PC-3 (cell line): Measurements from ENCODE around the gene ADRA2B. TPM values are rescaled to one million over a fixed set of nuclear protein-coding genes. Genes with fewer than 3 reads are reported as not detected.

Experiments
- ATAC-seq: fragments of 200-7000 bp; cut with Tn5 transposase; 2 replicates; pipeline ENCODE4 v1.9.1; 2020; ENCODE audit warnings: mild to moderate bottlenecking, moderate library complexity
- BruUV-seq: library from RNA; stranded (reverse); fragments of 400-500 nt; replicated peaks from 2 replicates; lab custom pipeline; 2021; lab: Mats Ljungman, UMichigan
- CTCF ChIA-PET: fragments of 300-600 bp; sonication (Branson Sonifier 250); formaldehyde crosslinking; loops from one replicate; lab custom pipeline; 2022; ENCODE audit warnings: antibody characterized with exemption; lab: Charles Lee
- POLR2A ChIA-PET: fragments of 300-600 bp; sonication (Branson Sonifier 250); formaldehyde crosslinking; loops from one replicate; lab custom pipeline; 2022; ENCODE audit warnings: antibody characterized with exemption; ENCODE audit not compliant: unreplicated experiment; lab: Charles Lee
- DNase-seq: peaks from one replicate; pipeline ENCODE4 v3.0.0-alpha.2; 2015
- H2AFZ ChIP-seq: fragments of 300-600 bp; sonication (generic); 2 replicates; pipeline ENCODE4 v1.6.0; 2016; ENCODE audit warnings: antibody characterized with exemption, low read length
- H3F3A ChIP-seq: fragments of 300-600 bp; sonication (generic); one replicate; pipeline ENCODE4 v1.6.0; 2017; ENCODE audit warnings: antibody characterized with exemption, low read length, control low read depth, mild to moderate bottlenecking; ENCODE audit not compliant: unreplicated experiment
- H3K27ac ChIP-seq: fragments of 300-600 bp; sonication (generic); 2 replicates; pipeline ENCODE4 v1.5.1; 2016; ENCODE audit warnings: mild to moderate bottlenecking, low read length
- H3K27me3 ChIP-seq: fragments of 300-600 bp; sonication (generic); 2 replicates; pipeline ENCODE4 v1.6.1; 2016; ENCODE audit warnings: low read length, mixed read lengths
- H3K36me3 ChIP-seq: fragments of 300-600 bp; sonication (generic); 2 replicates; pipeline ENCODE4 v1.6.1; 2016; ENCODE audit warnings: low read depth, mixed run types, low read length, mixed read lengths
- H3K4me1 ChIP-seq: fragments of 300-600 bp; sonication (generic); 2 replicates; pipeline ENCODE4 v1.5.1; 2016; ENCODE audit warnings: low read length; ENCODE audit not compliant: insufficient read depth
- H3K4me2 ChIP-seq: fragments of 300-600 bp; sonication (generic); 2 replicates; pipeline ENCODE4 v1.6.0; 2016; ENCODE audit warnings: low read length
- H3K4me3 ChIP-seq: fragments of 300-600 bp; sonication (generic); 2 replicates; pipeline ENCODE4 v1.5.1; 2016; ENCODE audit warnings: mild to moderate bottlenecking, low read length, mixed read lengths
- H3K79me2 ChIP-seq: fragments of 300-600 bp; sonication (generic); 2 replicates; pipeline ENCODE4 v1.6.1; 2017; ENCODE audit warnings: low read length, mixed read lengths
- H3K9ac ChIP-seq: fragments of 300-600 bp; sonication (generic); 2 replicates; pipeline ENCODE4 v1.6.0; 2016; ENCODE audit warnings: mild to moderate bottlenecking, low read length
- H3K9me2 ChIP-seq: fragments of 300-600 bp; sonication (generic); replicated peaks from 2 replicates; pipeline ENCODE4 v1.6.1; 2016; ENCODE audit warnings: mixed run types, low read length, mixed read lengths
- H3K9me3 ChIP-seq: fragments of 300-600 bp; sonication (generic); 2 replicates; pipeline ENCODE4 v1.6.1; 2016; ENCODE audit warnings: low read length, mixed read lengths
- H4K20me1 ChIP-seq: fragments of 300-600 bp; sonication (generic); 2 replicates; pipeline ENCODE4 v1.6.1; 2016; ENCODE audit warnings: low read length, mixed read lengths
- CTCF ChIP-seq: fragments of 300-600 bp; sonication (generic); conservative IDR thresholded peaks from 2 replicates; pipeline ENCODE4 v1.5.1; 2017; ENCODE audit warnings: antibody characterized with exemption, low read depth, mild to moderate bottlenecking, low read length
- EZH2 ChIP-seq: fragments of 300-600 bp; sonication (generic); IDR thresholded peaks from one replicate; pipeline ENCODE4 v1.6.1; 2017; ENCODE audit warnings: antibody characterized with exemption, mild to moderate bottlenecking, low read length; ENCODE audit not compliant: unreplicated experiment
- EZH2phosphoT487 ChIP-seq: fragments of 300-600 bp; sonication (generic); IDR thresholded peaks from 2 replicates; pipeline ENCODE4 v1.6.1; 2018; ENCODE audit warnings: mild to moderate bottlenecking, antibody characterized with exemption, low read length, borderline replicate concordance
- intact Hi-C: fragments of 100-400 bp; cut with micrococcal nuclease; formaldehyde crosslinking; loops from 2 replicates; pipeline ENCODE4 v1.9.0; 2023
- total RNA-seq: library from RNA; depleted of rRNA; stranded (reverse); fragments of >200 nt; gene quantifications from 2 replicates; pipeline ENCODE4 v1.2.3, GENCODE V29; 2014

Gene ADRA2B
- total RNA-seq, 1 experiment from 2014 or later, result not detected

GRCh38 chr2:96075199-96075771 lies 41.1 kb downstream of the ADRA2B start:
- H3K27ac ChIP-seq, result no peak overlapping the region
- no peaks in the 10 kb centered on the region for H3F3A ChIP-seq
- H4K20me1 ChIP-seq, result no peaks in the 10 kb centered on the region
- TF ChIP-seq EZH2 (no peak), CTCF (no peak), EZH2phosphoT487 (no peak)
- no peaks in the 10 kb centered on the region for H3K4me1 ChIP-seq
- no peak overlapping the region for H3K4me2 ChIP-seq
- intact Hi-C loops, result no loop called here
- H3K79me2 ChIP-seq, result no peaks in the 10 kb centered on the region
- no peak overlapping the region for H3K4me3 ChIP-seq
- no peaks in the 10 kb centered on the region for H3K36me3 ChIP-seq
- H2AFZ ChIP-seq, result no peak overlapping the region
- no TSS peak for BruUV-seq
- ATAC-seq (no peak), DNase-seq (no peak)
- no peaks in the 10 kb centered on the region for H3K9me2 ChIP-seq
- CTCF ChIA-PET, result interaction anchor here (0.6 kb wide), 1 partner anchor 37 kb away, joined by 3 read pairs; no protein-coding TSS in a partner anchor
- no peak overlapping the region for H3K9ac ChIP-seq
- POLR2A ChIA-PET, result no interaction called here
- peaks cover 9% of the 10 kb centered on the region; the same call in 1 of the 2 replicates for H3K27me3 ChIP-seq
- no peaks in the 10 kb centered on the region for H3K9me3 ChIP-seq

- H3K9me3 ChIP-seq, result no peaks in the 10 kb centered on the region
- no peaks in the 10 kb centered on the region for H3K79me2 ChIP-seq
- peaks cover 2% of the 10 kb centered on the region; the same call in 1 of the 2 replicates for H3K27me3 ChIP-seq
- H2AFZ ChIP-seq, result no peak overlapping the region
- POLR2A ChIA-PET, result no interaction called here
- no peak overlapping the region for H3K9ac ChIP-seq
- H4K20me1 ChIP-seq, result no peaks in the 10 kb centered on the region
- no peak overlapping the region for H3K27ac ChIP-seq
- no peak for TF ChIP-seq EZH2phosphoT487
- TF ChIP-seq EZH2, result no peak
- TF ChIP-seq CTCF, result no peak
- ATAC-seq (no peak), DNase-seq (no peak)
- no peak overlapping the region for H3K4me3 ChIP-seq
- no peaks in the 10 kb centered on the region for H3K36me3 ChIP-seq
- H3K9me2 ChIP-seq, result no peaks in the 10 kb centered on the region
- intact Hi-C loops, result no loop called here
- CTCF ChIA-PET, result no interaction called here
- H3F3A ChIP-seq, result no peaks in the 10 kb centered on the region
- no peaks in the 10 kb centered on the region for H3K4me1 ChIP-seq
- BruUV-seq, result no TSS peak
- no peak overlapping the region for H3K4me2 ChIP-seq
These were observed 42.2 kb downstream of the ADRA2B start for GRCh38 chr2:96074156-96074555.

GRCh38 chr2:96073170-96073775 lies 43.1 kb downstream of the ADRA2B start:
- Histone ChIP-seq H3K4me3 (no peak overlapping the region), H3K4me2 (no peak overlapping the region), H3K27me3 (no peaks in the 10 kb centered on the region), H3K9me2 (no peaks in the 10 kb centered on the region), H4K20me1 (no peaks in the 10 kb centered on the region), H3K36me3 (no peaks in the 10 kb centered on the region), H3K4me1 (no peaks in the 10 kb centered on the region), H3K79me2 (no peaks in the 10 kb centered on the region), H3F3A (no peaks in the 10 kb centered on the region), H2AFZ (no peak overlapping the region), H3K27ac (no peak overlapping the region), H3K9me3 (no peaks in the 10 kb centered on the region), H3K9ac (no peak overlapping the region)
- intact Hi-C loops, result no loop called here
- ChIA-PET CTCF (no interaction called here), POLR2A (interaction anchor here (0.6 kb wide), 1 partner anchor 39 kb away, joined by 5 read pairs; no protein-coding TSS in a partner anchor)
- ATAC-seq (no peak), DNase-seq (no peak)
- BruUV-seq, result no TSS peak
- no peak for TF ChIP-seq EZH2phosphoT487
- TF ChIP-seq EZH2, result no peak
- no peak for TF ChIP-seq CTCF
